ENCODE data around the gene IGIP.

The IGIP gene

GRCh38 chr5:140130949-140131733 is 5.4 kb downstream of the IGIP start:
- DNase-seq (ENCODE audit: insufficient read length, low spot score) (no peak), FAIRE-seq (no peak)
- TF ChIP-seq, protein P1, sequence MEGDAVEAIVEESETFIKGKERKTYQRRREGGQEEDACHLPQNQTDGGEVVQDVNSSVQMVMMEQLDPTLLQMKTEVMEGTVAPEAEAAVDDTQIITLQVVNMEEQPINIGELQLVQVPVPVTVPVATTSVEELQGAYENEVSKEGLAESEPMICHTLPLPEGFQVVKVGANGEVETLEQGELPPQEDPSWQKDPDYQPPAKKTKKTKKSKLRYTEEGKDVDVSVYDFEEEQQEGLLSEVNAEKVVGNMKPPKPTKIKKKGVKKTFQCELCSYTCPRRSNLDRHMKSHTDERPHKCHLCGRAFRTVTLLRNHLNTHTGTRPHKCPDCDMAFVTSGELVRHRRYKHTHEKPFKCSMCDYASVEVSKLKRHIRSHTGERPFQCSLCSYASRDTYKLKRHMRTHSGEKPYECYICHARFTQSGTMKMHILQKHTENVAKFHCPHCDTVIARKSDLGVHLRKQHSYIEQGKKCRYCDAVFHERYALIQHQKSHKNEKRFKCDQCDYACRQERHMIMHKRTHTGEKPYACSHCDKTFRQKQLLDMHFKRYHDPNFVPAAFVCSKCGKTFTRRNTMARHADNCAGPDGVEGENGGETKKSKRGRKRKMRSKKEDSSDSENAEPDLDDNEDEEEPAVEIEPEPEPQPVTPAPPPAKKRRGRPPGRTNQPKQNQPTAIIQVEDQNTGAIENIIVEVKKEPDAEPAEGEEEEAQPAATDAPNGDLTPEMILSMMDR (IDR thresholded peaks at IDR 0.05; ENCODE audit: insufficient read depth, missing control alignments) = no peak

DNA sequence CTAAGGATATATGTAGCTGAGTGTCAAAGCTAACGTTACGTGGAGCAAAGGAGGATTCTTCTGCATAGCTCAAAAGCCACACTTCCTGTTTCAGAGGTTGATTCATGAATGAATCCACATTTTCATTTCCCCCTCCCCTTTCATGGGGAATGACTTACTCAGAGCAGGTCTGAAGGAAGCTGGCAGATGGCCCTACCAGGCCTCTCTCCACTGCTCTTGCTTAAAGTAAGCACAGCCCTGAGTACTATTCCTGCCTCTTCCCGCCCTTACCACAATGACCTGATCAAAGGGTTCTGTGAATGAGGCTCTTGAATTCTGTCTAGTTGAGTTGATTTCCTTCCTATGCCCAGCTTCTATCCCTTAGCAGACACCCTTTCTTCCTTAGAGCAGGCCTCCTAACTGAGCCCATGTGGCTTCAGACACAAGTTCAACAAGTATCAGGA is 6.3 kb downstream of the IGIP start:
- TF ChIP-seq, protein P1 (IDR thresholded peaks at IDR 0.05; ENCODE audit: insufficient read depth, missing control alignments) = no peak
- FAIRE-seq (no peak), DNase-seq (ENCODE audit: insufficient read length, low spot score) (no peak)

DNA sequence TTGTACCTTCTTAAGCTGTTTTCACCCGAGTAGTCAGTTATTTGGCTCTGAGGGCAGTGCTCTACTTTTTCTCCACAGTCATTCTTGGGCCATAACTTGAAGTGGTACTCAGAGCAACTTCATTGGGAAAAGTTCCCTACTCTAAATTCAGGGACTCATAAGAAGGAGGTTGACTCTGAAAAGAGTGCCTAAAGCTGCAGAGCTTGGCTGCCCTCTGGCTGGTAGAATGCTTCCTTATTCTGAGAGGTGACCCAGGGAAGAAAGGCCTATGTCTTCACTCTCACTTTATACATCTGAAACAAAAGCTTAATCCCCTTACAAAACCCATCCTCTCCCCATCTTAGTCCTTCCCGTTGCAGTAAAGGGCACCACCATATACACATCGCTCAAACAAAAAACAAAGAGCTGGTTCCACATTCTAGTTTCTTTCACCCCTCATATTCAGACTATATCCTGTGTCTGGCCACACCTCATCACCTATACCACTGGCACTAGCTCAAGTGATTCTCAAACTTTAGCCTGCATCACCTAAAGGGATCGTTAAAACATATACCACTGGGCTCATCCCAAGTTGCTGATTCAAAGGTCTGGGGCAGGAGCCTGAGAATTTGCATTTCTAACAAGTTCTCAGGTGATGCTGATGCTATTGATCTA is 7.9 kb downstream of the IGIP start:
- FAIRE-seq (no peak), DNase-seq (ENCODE audit: insufficient read length, low spot score) (no peak)
- TF ChIP-seq, protein P1 (IDR thresholded peaks at IDR 0.05; ENCODE audit: insufficient read depth, missing control alignments) = no peak

DNA sequence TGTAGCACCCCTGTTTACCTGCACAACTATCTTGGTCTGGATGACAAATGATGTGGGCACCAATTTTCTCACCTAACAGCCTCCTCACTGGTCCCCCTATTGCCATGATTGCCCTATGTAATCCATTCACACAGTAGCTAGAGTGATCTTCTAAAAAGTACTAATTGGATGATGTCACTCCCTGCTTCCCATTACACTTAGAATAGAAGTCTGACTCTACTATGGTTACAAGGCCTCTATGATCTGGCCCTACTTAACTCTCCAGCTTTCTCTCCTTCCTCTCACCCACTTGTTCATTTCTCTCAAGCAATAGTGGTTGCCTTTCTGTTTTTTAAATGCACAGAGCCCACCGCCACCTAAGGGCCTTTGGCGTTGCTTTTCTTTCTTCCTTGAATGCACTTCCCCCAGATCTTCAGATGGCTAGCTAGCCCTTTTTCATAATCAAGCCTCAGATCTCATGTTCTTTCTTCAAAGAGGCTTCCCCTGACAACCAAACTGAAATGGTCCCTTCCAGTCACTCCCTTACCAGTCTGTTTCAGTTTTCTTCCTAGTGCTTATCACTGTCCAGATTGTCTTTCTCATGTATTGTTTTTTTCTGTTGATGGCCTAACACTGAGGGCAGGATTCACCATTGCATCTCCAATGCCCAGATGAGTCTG is 8.7 kb downstream of the IGIP start:
- TF ChIP-seq, protein P1 (IDR thresholded peaks at IDR 0.05; ENCODE audit: insufficient read depth, missing control alignments) = no peak
- no peak for DNase-seq (ENCODE audit: insufficient read length, low spot score)
- no peak for FAIRE-seq

DNA sequence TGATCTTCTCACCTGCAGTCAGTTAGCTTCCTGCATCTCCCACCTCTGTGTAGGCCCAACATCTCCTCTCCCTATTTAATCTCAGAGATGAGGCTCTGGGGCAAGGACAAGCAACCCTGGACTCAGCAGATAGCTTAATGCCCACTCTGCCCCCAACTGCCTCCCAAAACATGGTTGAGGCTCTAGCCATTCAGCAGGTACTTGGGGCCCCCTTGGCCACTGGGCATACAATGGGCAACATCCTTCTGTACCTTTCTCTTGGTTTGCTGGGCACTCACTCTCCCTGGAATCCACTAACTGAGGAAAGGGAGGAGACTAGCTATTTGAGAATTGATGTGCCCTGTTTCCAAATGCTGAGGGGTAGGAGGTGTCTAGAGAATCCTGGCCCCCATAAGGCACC is 9.4 kb downstream of the IGIP start:
- FAIRE-seq = no peak
- TF ChIP-seq, protein P1 (IDR thresholded peaks at IDR 0.05; ENCODE audit: insufficient read depth, missing control alignments) = no peak

GRCh38 chr5:140136624-140137023 is 10.9 kb downstream of the IGIP start:
- TF ChIP-seq, protein P1 (IDR thresholded peaks at IDR 0.05; ENCODE audit: insufficient read depth, missing control alignments) = no peak
- FAIRE-seq (no peak), DNase-seq (ENCODE audit: insufficient read length, low spot score) (no peak)

More for the DNA sequence above, 9.4 kb downstream of the IGIP start:
- DNase-seq (ENCODE audit: insufficient read length, low spot score) = no peak
